GM12878 (cell line): ENCODE results near the gene SRPX2. TPM values are rescaled to one million over a fixed set of nuclear protein-coding genes. Genes with fewer than 3 reads are reported as not detected.

Experiments used
- ATAC-seq: fragments of 200-7000 bp; cut with Tn5 transposase; 3 replicates; pipeline ENCODE4 v1.9.1; 2020; ENCODE audit warnings: mild to moderate bottlenecking, moderate library complexity
- BruUV-seq: library from RNA; stranded (reverse); fragments of 400-500 nt; replicated peaks from 2 replicates; lab custom pipeline; 2021; lab: Mats Ljungman, UMichigan
- CTCF ChIA-PET: fragments of 300-600 bp; sonication (Branson Sonifier 250); formaldehyde crosslinking; extraction: SDS; loops from one replicate; lab custom pipeline; 2021; ENCODE audit warnings: inconsistent platforms; lab: Yijun Ruan, JAX
- POLR2A ChIA-PET: fragments of 350-600 bp; formaldehyde crosslinking; extraction: SDS; loops from one replicate; lab custom pipeline; 2021; ENCODE audit warnings: inconsistent platforms; lab: Charles Lee
- RAD21 ChIA-PET: fragments of 300-600 bp; sonication (Branson Sonifier 250); formaldehyde crosslinking; loops from one replicate; lab custom pipeline; 2023; ENCODE audit warnings: antibody characterized with exemption; ENCODE audit not compliant: unreplicated experiment; lab: Charles Lee
- SMC1A ChIA-PET: fragments of 300-600 bp; sonication (Branson Sonifier 250); formaldehyde crosslinking; loops from one replicate; lab custom pipeline; 2023; ENCODE audit not compliant: unreplicated experiment, uncharacterized antibody; lab: Charles Lee
- DNase-seq: peaks from one replicate; pipeline ENCODE4 v3.0.0-alpha.2; 2011; ENCODE audit warnings: low read depth, low spot score
- FAIRE-seq: peaks from 3 replicates; lab custom pipeline; 2011; peaks lifted over from hg19 to GRCh38; lab: Jason Lieb, UNC
- H2AFZ ChIP-seq: 2 replicates; pipeline ENCODE4 v1.6.0; 2011; ENCODE audit warnings: low read depth, low read length, control low read depth; ENCODE audit not compliant: control insufficient read depth
- H3K27ac ChIP-seq: 2 replicates; pipeline ENCODE4 v1.5.1; 2011; ENCODE audit warnings: control low read depth; ENCODE audit not compliant: control insufficient read depth, insufficient read depth
- H3K27me3 ChIP-seq, 2 experiments: replicated peaks in 1 of 2; 2 replicates each; pipeline versions ENCODE4 v1.6.0 to v1.6.1; 2011; ENCODE audit warnings: low read length in 1 of 2; ENCODE audit not compliant: control insufficient read depth in 2 of 2, insufficient read depth in 2 of 2
- H3K36me3 ChIP-seq, 2 experiments: 2 replicates each; pipeline ENCODE4 v1.5.1; 2011; ENCODE audit warnings: low read length in 1 of 2; ENCODE audit not compliant: control insufficient read depth in 2 of 2, insufficient read depth in 2 of 2
- H3K4me1 ChIP-seq: 2 replicates; pipeline ENCODE4 v1.6.1; 2011; ENCODE audit warnings: mild to moderate bottlenecking, low read length, moderate library complexity, mixed read lengths; ENCODE audit not compliant: control insufficient read depth, insufficient read depth
- H3K4me2 ChIP-seq: 2 replicates; pipeline ENCODE4 v1.6.0; 2011; ENCODE audit warnings: control low read depth; ENCODE audit not compliant: control insufficient read depth, insufficient read depth
- H3K4me3 ChIP-seq: fragments of 200-600 bp; sonication (generic); 2 replicates; pipeline ENCODE4 v1.5.1; 2016
- H3K79me2 ChIP-seq: 2 replicates; pipeline ENCODE4 v1.6.0; 2011; ENCODE audit warnings: low read length; ENCODE audit not compliant: control insufficient read depth, insufficient read depth
- H3K9ac ChIP-seq: 2 replicates; pipeline ENCODE4 v1.8.0; 2011; ENCODE audit warnings: low read length, control low read depth, mixed read lengths; ENCODE audit not compliant: control insufficient read depth, insufficient read depth
- H3K9me3 ChIP-seq: replicated peaks from 3 replicates; pipeline ENCODE4 v1.5.1; 2011; ENCODE audit warnings: mild to moderate bottlenecking, low read length; ENCODE audit not compliant: control insufficient read depth, insufficient read depth
- H4K20me1 ChIP-seq: 2 replicates; pipeline ENCODE4 v1.6.0; 2011; ENCODE audit not compliant: control insufficient read depth, insufficient read depth
- BHLHE40 ChIP-seq, 2 experiments: fragments of 450-650 bp in 1 of 2; IDR thresholded peaks; 2 replicates each; pipeline ENCODE4 v1.6.1; 2011 to 2017; ENCODE audit warnings: low read depth in 2 of 2, borderline replicate concordance in 1 of 2, improper control_type of control experiment in 1 of 2, low read length in 1 of 2, mild to moderate bottlenecking in 1 of 2
- CBFB ChIP-seq: IDR thresholded peaks from 2 replicates; pipeline ENCODE4 v1.6.1; 2016; ENCODE audit warnings: antibody characterized with exemption, low read depth
- CEBPB ChIP-seq, 2 experiments: fragments of 150-350 bp in 1 of 2; IDR thresholded peaks; 2 replicates each; pipeline ENCODE4 v1.6.1; 2012 to 2014; ENCODE audit warnings: low read depth in 2 of 2, low read length in 2 of 2, borderline replicate concordance in 1 of 2, inconsistent platforms in 1 of 2
- CHD1 ChIP-seq: IDR thresholded peaks from 2 replicates; pipeline ENCODE4 v1.6.1; 2012; ENCODE audit warnings: low read depth, low read length, improper control_type of control experiment
- GATAD2B ChIP-seq: fragments of 450-650 bp; conservative IDR thresholded peaks from 2 replicates; pipeline ENCODE4 v1.6.1; 2017; ENCODE audit warnings: low read depth, mild to moderate bottlenecking, moderate library complexity
- HDAC2 ChIP-seq: fragments of 200-600 bp; sonication (generic); IDR thresholded peaks from 2 replicates; pipeline ENCODE4 v1.6.1; 2017
- MYC ChIP-seq: IDR thresholded peaks from 2 replicates; pipeline ENCODE4 v1.6.1; 2011; ENCODE audit warnings: mild to moderate bottlenecking, low read length, moderate library complexity, inconsistent platforms; ENCODE audit not compliant: insufficient read depth, insufficient replicate concordance, insufficient read length, severe bottlenecking
- NBN ChIP-seq: fragments of 450-650 bp; IDR thresholded peaks from 2 replicates; pipeline ENCODE4 v1.6.1; 2016
- NKRF ChIP-seq: fragments of 450-650 bp; conservative IDR thresholded peaks from 2 replicates; pipeline ENCODE4 v1.6.1; 2017; ENCODE audit warnings: mild to moderate bottlenecking, moderate library complexity
- POLR2AphosphoS5 ChIP-seq: IDR thresholded peaks from 2 replicates; pipeline ENCODE4 v1.6.1; 2011; ENCODE audit warnings: mild to moderate bottlenecking, low read length, inconsistent platforms
- TAF1 ChIP-seq: IDR thresholded peaks from 2 replicates; pipeline ENCODE4 v1.6.1; 2011; ENCODE audit warnings: mild to moderate bottlenecking, low read depth, low read length, borderline replicate concordance
- TCF3 ChIP-seq: IDR thresholded peaks from 2 replicates; pipeline ENCODE4 v1.6.1; 2012; ENCODE audit warnings: low read depth, mild to moderate bottlenecking, low read length, borderline replicate concordance; ENCODE audit not compliant: insufficient read depth
- ZBTB11 ChIP-seq: fragments of 450-650 bp; formaldehyde crosslinking; IDR thresholded peaks from 2 replicates; pipeline ENCODE4 v1.5.0; 2022; ENCODE audit warnings: mild to moderate bottlenecking, missing genetic modification characterization
- ZBTB40 ChIP-seq: fragments of 450-650 bp; IDR thresholded peaks from 2 replicates; pipeline ENCODE4 v1.6.1; 2016; ENCODE audit warnings: mild to moderate bottlenecking, moderate library complexity, borderline replicate concordance
- WGBS: methylation state at CpG from one replicate; pipeline ENCODE4 v1.1.6; 2016; ENCODE audit warnings: low lambda C conversion rate; ENCODE audit not compliant: insufficient replicate concordance, insufficient coverage; ENCODE audit errors: missing lambda C conversion rate; 5-methylcytosine and 5-hydroxymethylcytosine counted together
- in situ Hi-C: fragments of 300-500 bp; cut with MboI; formaldehyde crosslinking; loops from 9 replicates; pipeline ENCODE4 v1.14.3; 2018; ENCODE audit warnings: mixed read lengths
- intact Hi-C: fragments of 100-400 bp; cut with micrococcal nuclease; formaldehyde crosslinking; loops from one replicate; pipeline ENCODE4 v1.14.2; 2022; ENCODE audit not compliant: unreplicated experiment
- polyA plus RNA-seq, 11 experiments: library from polyadenylated mRNA; depleted of rRNA in 4 of 11; unstranded in 6 of 11; stranded (reverse) in 5 of 11; fragments of >200 nt; fragmentation: Nextera tagmentation in 4 of 11; fragmentation: Illumina TruSeq in 1 of 11; extraction: Ambion mirVana in 4 of 11; extraction: Trizol in 1 of 11; gene quantifications; 1 replicate in 1 of 11; 2 replicates in 10 of 11; pipeline versions ENCODE4 v1.2.1 to v1.2.3, GENCODE V29; 2011 to 2016; ENCODE audit warnings: inconsistent platforms in 2 of 11, missing spikeins in 2 of 11, low read depth in 1 of 11
- total RNA-seq, 4 experiments: library from RNA; depleted of rRNA in 3 of 4; stranded (reverse); fragments of >200 nt in 3 of 4; fragmentation: Illumina TruSeq in 1 of 4; extraction: Trizol in 1 of 4; gene quantifications; 2 replicates each; pipeline versions ENCODE4 v1.2.1 to v1.2.3, GENCODE V29; 2013 to 2021

Gene SRPX2
- total and polyA plus RNA-seq, 10 of the 15 experiments (the other 5 are each of a cell fraction or from before 2014, with no cell fraction given), result not detected

- WGBS, result 39% methylated on average over 4 of the region's 4 CpGs
- H3K4me3 ChIP-seq, result no peak overlapping the region
- no TSS peak for BruUV-seq
- H2AFZ ChIP-seq, result no peak overlapping the region
- DNase-seq (no peak), ATAC-seq (no peak), FAIRE-seq (no peak)
- CTCF ChIA-PET, result no interaction called here
- no peak overlapping the region for H3K4me2 ChIP-seq
- in situ Hi-C loops, result no loop called here
- no peaks in the 10 kb centered on the region for H3K27me3 ChIP-seq
- POLR2A ChIA-PET, result no interaction called here
- H3K27ac ChIP-seq, result no peak overlapping the region
- RAD21 ChIA-PET, result no interaction called here
- no peaks in the 10 kb centered on the region for H3K9me3 ChIP-seq
- H4K20me1 ChIP-seq, result no peaks in the 10 kb centered on the region
- no peaks in the 10 kb centered on the region for H3K4me1 ChIP-seq
- no peaks in the 10 kb centered on the region for H3K36me3 ChIP-seq
- intact Hi-C loops, result no loop called here
- SMC1A ChIA-PET, result no interaction called here
- no peak overlapping the region for H3K9ac ChIP-seq
- no peaks in the 10 kb centered on the region for H3K79me2 ChIP-seq
- TF ChIP-seq CEBPB (IDR thresholded peaks at IDR 0.05; ENCODE audit: borderline replicate concordance in 1 of 2, low read depth in 2 of 2, low read length in 2 of 2) (no peak), POLR2AphosphoS5 (no peak), HDAC2 (no peak), TAF1 (no peak), NKRF (no peak), ZBTB11 (CRISPR knock-in tag) (no peak), CBFB (no peak), MYC (no peak), TCF3 (no peak), GATAD2B (no peak), CHD1 (no peak), BHLHE40 (IDR thresholded peaks at IDR 0.05; ENCODE audit: borderline replicate concordance in 1 of 2, low read depth in 2 of 2, low read length in 1 of 2) (no peak), NBN (no peak), ZBTB40 (no peak)
These were observed 15.6 kb downstream of the SRPX2 start for GRCh38 chrX:100659431-100660137.
